HEK293T (cell line): ENCODE results near the gene CEP85L.

Source experiments
- CTCF ChIA-PET: fragments of 350-600 bp; formaldehyde crosslinking; extraction: SDS; loops from one replicate; lab custom pipeline; 2021; ENCODE audit warnings: antibody characterized with exemption, inconsistent platforms; lab: Yijun Ruan, JAX
- POLR2A ChIA-PET: fragments of 350-600 bp; formaldehyde crosslinking; extraction: SDS; loops from one replicate; lab custom pipeline; 2020; ENCODE audit warnings: antibody characterized with exemption, inconsistent platforms; lab: Yijun Ruan, JAX
- DNase-seq: peaks from one replicate; pipeline ENCODE4 v3.0.0; 2012; ENCODE audit warnings: mixed read lengths; ENCODE audit errors: extremely low spot score
- ARNT ChIP-seq: fragments of 450-650 bp; IDR thresholded peaks from 2 replicates; pipeline ENCODE4 v1.6.1; 2017; ENCODE audit warnings: mild to moderate bottlenecking
- BHLHE40 ChIP-seq: fragments of 450-650 bp; IDR thresholded peaks from 2 replicates; pipeline ENCODE4 v1.6.1; 2016; ENCODE audit warnings: mild to moderate bottlenecking, moderate library complexity, borderline replicate concordance
- CTBP1 ChIP-seq: fragments of 450-650 bp; IDR thresholded peaks from 2 replicates; pipeline ENCODE4 v1.6.1; 2016; ENCODE audit warnings: borderline replicate concordance
- ELF4 ChIP-seq: fragments of 450-650 bp; IDR thresholded peaks from 2 replicates; pipeline ENCODE4 v1.6.1; 2017; ENCODE audit warnings: antibody characterized with exemption
- FOXA1 ChIP-seq: fragments of 450-650 bp; IDR thresholded peaks from 2 replicates; pipeline ENCODE4 v1.6.1; 2016; ENCODE audit warnings: mild to moderate bottlenecking
- FOXK2 ChIP-seq: fragments of 450-650 bp; IDR thresholded peaks from 2 replicates; pipeline ENCODE4 v1.6.1; 2016; ENCODE audit warnings: mild to moderate bottlenecking
- FOXM1 ChIP-seq: fragments of 450-650 bp; IDR thresholded peaks from 2 replicates; pipeline ENCODE4 v1.6.1; 2017; ENCODE audit warnings: mild to moderate bottlenecking, borderline replicate concordance
- HDGF ChIP-seq: fragments of 450-650 bp; IDR thresholded peaks from 2 replicates; pipeline ENCODE4 v1.6.1; 2017; ENCODE audit warnings: antibody characterized with exemption, borderline replicate concordance
- L3MBTL2 ChIP-seq: fragments of 450-650 bp; conservative IDR thresholded peaks from 2 replicates; pipeline ENCODE4 v1.6.1; 2016; ENCODE audit warnings: mild to moderate bottlenecking
- LEF1 ChIP-seq: fragments of 450-650 bp; IDR thresholded peaks from 2 replicates; pipeline ENCODE4 v1.6.1; 2017; ENCODE audit warnings: mild to moderate bottlenecking, borderline replicate concordance
- NFRKB ChIP-seq: fragments of 450-650 bp; IDR thresholded peaks from 2 replicates; pipeline ENCODE4 v1.6.1; 2016; ENCODE audit warnings: mild to moderate bottlenecking, moderate library complexity
- SP1 ChIP-seq: fragments of 450-650 bp; IDR thresholded peaks from 2 replicates; pipeline ENCODE4 v1.6.1; 2017
- SUZ12 ChIP-seq: fragments of 450-650 bp; IDR thresholded peaks from 2 replicates; pipeline ENCODE4 v1.6.1; 2016; ENCODE audit warnings: mild to moderate bottlenecking
- TARDBP ChIP-seq: fragments of 450-650 bp; IDR thresholded peaks from 2 replicates; pipeline ENCODE4 v1.6.1; 2016
- ZNF384 ChIP-seq: fragments of 450-650 bp; IDR thresholded peaks from 2 replicates; pipeline ENCODE4 v1.6.1; 2016
- TF ChIP-seq, protein P1 (sequence below): fragments of 450-650 bp; IDR thresholded peaks from 2 replicates; pipeline ENCODE4 v1.6.1; 2016

The CEP85L gene

DNA sequence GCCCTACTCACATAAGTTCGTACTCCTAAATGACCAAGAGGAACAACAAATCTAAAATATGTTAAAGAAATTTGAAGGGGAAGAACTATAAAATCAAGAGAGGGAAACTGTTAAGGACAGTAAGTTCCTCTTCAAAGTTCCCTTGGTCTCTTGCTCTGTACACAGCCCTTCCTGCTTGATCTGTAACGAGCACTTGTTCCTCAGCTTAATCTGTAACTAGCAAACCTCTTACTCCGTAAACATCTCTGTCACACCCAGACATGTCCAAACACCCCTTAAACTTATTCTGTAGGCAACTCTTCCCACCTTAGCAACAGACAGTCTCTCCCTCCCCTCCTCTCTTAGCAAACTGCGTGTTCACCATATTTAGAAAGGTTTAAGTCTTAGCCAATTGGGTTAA lies 73.4 kb downstream of the CEP85L start:
- TF ChIP-seq ZNF384 (no peak), L3MBTL2 (no peak), FOXM1 (no peak), FOXA1 (no peak), FOXK2 (no peak), CTBP1 (no peak), BHLHE40 (no peak), ELF4 (no peak)

DNA sequence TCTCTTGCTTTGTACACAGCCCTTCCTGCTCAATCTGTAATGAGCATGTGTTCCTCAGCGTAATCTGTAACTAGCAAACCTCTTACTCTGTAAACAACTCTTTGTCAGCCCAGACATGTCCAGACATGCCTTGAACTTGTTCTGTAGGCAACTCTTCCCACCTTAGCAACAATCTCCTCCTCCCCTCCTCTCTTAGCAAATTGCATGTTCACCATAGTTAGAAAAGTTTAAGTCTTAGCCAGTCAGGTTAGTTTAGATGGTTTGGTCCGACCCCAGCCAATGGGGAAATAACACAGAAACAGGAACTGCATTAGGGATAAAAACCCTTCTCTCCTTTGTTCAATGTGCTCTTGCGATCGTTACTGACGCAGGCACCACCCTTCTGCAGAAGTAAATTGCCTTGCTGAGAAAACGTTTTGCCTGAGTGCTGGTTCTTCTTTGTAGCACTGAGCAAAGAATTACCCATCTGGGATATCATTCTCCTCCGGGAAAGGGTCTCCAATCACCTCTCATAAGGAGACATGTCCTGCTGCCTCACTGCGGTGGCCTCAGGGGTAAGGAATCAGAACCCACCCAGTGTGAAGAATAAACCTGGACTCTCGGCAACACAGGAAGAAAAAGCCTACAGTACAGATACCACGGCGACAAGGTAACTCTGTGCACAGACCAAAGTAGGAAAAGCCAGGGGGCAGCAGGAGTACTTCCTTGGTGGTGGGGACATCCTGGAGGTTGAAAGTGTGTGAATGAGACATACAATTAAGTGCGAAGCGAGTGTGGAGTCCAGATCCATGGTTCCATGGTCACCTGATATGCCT lies 77.1 kb downstream of the CEP85L start:
- ChIA-PET POLR2A (no interaction called here), CTCF (no interaction called here)
- TF ChIP-seq FOXK2: no peak
- no peak for TF ChIP-seq BHLHE40
- no peak for TF ChIP-seq CTBP1
- no peak for TF ChIP-seq SP1
- TF ChIP-seq, protein P1, sequence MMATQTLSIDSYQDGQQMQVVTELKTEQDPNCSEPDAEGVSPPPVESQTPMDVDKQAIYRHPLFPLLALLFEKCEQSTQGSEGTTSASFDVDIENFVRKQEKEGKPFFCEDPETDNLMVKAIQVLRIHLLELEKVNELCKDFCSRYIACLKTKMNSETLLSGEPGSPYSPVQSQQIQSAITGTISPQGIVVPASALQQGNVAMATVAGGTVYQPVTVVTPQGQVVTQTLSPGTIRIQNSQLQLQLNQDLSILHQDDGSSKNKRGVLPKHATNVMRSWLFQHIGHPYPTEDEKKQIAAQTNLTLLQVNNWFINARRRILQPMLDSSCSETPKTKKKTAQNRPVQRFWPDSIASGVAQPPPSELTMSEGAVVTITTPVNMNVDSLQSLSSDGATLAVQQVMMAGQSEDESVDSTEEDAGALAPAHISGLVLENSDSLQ: no peak
- TF ChIP-seq FOXA1: no peak
- no peak for TF ChIP-seq NFRKB
- no peak for TF ChIP-seq FOXM1
- DNase-seq: no peak

More for the DNA sequence above, 73.4 kb downstream of the CEP85L start:
- ChIA-PET POLR2A (no interaction called here), CTCF (no interaction called here)
- DNase-seq: no peak

DNA sequence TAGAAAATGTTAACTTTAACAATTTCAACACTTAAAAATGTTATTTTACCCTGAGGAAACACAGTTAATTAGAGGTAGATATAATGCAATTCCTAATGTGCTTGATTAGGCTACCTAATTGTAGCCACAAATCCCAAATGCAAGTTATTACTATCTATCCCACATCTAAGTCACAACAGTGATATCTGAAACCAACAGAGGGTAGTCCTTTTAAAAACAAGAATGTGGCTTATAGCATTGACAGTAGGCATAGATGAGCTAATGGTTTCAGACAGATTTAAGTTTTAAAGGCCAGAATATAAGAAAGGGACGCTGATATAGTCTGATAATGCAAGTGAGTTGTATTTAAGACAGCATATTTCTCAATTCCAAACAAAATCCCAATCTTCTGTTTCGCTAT lies 80.3 kb downstream of the CEP85L start:
- TF ChIP-seq ZNF384 (no peak), FOXK2 (no peak), SP1 (no peak), TARDBP (no peak), ELF4 (no peak), LEF1 (no peak), ARNT (no peak), BHLHE40 (no peak), NFRKB (no peak), HDGF (no peak), SUZ12 (no peak), CTBP1 (no peak), FOXA1 (no peak), L3MBTL2 (no peak), FOXM1 (no peak)
- TF ChIP-seq, protein P1: no peak
- CTCF ChIA-PET: interaction anchor here (1.2 kb wide), 1 partner anchor 9 kb away, joined by 4 read pairs; no protein-coding TSS in a partner anchor
- no peak for DNase-seq
- POLR2A ChIA-PET: no interaction called here

DNA sequence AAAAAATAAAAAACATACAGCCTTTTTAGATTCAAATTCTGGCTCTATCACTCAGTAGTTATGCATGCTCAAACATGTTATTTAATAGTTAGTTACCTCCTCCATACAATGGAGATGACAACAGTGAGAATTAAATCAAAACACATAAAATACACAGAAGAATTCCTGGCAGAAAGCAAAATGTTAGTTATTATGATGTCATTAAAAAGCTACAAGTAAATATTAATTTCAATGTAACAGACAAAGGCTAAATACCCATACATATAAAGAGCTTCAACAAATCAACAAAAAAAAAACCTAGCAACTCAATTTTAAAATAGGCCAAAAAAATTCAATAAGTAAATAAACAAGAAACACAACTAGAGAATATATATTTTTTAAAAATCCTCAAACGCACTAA lies 81.9 kb downstream of the CEP85L start:
- ChIA-PET CTCF (no interaction called here), POLR2A (no interaction called here)
- TF ChIP-seq L3MBTL2 (no peak), ARNT (no peak), TARDBP (no peak), FOXA1 (no peak), HDGF (no peak), FOXK2 (no peak), CTBP1 (no peak), NFRKB (no peak), FOXM1 (no peak), BHLHE40 (no peak), SUZ12 (no peak)
- TF ChIP-seq, protein P1: no peak
- no peak for DNase-seq

DNA sequence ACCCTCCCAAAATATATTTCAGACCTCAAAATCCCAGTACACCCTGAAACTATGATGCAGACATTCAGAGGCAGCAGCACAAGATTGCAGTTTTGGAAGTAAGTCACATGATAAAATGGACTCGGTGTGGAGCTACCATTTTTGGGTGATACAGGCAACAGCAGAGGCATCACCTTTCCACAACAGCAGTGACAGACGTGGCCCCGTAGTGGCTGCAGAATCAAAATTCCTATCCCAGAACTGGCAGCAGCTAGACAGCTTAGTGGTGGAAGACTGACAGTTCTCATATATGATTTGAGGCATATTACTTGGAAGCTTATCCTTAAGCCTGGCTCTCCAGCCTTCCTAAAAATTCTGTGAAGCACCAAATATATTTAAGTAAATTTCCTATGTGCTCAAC lies 83.4 kb downstream of the CEP85L start:
- TF ChIP-seq CTBP1 (no peak), FOXA1 (no peak)
- CTCF ChIA-PET: no interaction called here
- POLR2A ChIA-PET: no interaction called here
- no peak for DNase-seq

DNA sequence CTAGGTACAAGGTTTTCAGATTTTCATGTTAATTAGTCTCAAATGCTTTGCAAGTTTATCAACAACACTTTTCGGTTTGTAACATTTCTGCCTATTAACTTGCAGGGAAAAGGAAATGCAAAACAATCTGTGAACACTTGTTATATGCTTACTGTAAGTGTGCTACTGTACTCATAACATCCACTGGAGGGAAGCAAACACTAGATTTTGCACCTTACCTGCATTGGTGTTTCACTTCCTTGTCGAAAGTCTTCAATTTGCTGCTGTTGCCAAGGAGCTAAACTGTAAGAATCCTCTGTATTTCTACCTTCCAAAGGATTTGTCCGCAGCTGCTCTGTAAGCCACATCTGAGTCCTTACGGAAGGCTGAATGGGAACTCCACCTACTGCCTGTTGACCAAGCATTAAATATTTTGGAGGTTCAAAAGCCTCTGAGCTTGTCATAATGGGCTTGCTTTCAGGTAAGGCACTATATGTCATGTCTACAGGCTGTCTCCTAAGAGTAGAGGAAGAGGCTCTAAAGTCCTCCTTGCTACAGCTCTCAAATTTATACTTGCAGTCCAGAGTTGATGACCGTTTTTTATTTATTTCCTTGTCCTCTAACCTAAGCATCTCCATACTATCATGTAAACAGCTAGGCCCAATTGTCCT lies 86.0 kb downstream of the CEP85L start:
- CTCF ChIA-PET: interaction anchor here (0.6 to 1.8 kb wide), 4 partner anchors 15 to 331 kb away, joined by 4 to 6 read pairs (median 4); no protein-coding TSS in a partner anchor
- peak; percentile 20 for DNase-seq
- POLR2A ChIA-PET: no interaction called here
- TF ChIP-seq LEF1 (no peak), NFRKB (no peak), ZNF384 (no peak), ARNT (no peak), BHLHE40 (no peak), FOXK2 (no peak), FOXA1 (no peak), HDGF (no peak), L3MBTL2 (no peak), TARDBP (no peak)
- TF ChIP-seq, protein P1: no peak
